ENCODE data around the gene SPP1. TPM values are rescaled to one million over a fixed set of nuclear protein-coding genes. Genes with fewer than 3 reads are reported as not detected.
A peak's percentile ranks its signal among the peaks of the same experiment; 100 is the strongest.

SPP1 gene
- total RNA-seq, 1 experiment from 2014 or later = 88.2 TPM

DNA sequence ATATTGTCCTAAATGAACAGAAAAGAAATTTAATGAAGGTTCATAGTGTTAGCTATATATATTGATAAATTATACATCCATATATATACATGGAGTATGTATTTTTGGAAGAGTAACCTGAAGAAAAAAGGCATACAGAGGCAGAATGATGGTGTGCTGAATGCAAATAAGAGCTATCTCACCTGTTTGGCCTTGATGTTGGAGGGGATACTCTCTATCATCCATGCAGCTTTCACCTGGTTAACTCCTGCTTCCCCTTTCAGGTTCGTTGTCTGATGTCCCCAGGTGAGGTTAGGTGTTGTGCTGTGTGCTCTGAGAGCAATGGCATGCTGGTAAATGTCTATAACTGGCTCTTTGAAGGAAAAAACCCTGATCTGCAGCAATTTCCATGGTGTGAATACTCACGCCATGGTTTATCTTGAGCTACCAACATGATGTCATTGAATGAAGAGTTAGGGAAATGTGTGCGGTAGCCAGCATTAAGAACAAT lies 31.8 kb upstream of the SPP1 start:
- Histone ChIP-seq H3K36me3 (replicated peaks; ENCODE audit: control insufficient read depth, insufficient read depth, low read length) (no peaks in the 10 kb centered on the region), H3K27me3 (ENCODE audit: control insufficient read depth, insufficient read depth, low read length) (no peaks in the 10 kb centered on the region), H3K4me3 (ENCODE audit: insufficient read depth, low read depth, low read length) (no peak overlapping the region)
- DNase-seq = no peak

DNA sequence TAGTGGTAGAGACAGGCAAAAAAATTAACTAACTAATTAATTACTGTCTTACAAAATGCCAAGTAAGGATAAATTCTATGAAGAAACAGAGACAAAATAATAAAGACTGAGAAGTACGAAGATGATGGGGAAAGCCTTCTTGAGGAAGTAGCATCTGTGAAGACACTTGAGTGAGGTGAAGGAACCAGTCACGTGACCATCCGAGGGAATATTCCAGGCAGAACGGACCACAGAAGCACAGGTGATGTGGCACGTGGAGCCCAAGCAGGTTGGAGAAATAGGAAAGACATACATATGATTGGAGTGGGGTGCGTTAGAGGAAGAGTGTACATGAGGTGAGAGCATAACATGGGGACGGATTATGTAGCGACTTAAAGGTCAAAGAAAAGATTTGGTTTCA lies 30.5 kb upstream of the SPP1 start:
- Histone ChIP-seq H3K4me3 (ENCODE audit: insufficient read depth, low read depth, low read length) (no peak overlapping the region), H3K27me3 (ENCODE audit: control insufficient read depth, insufficient read depth, low read length) (no peaks in the 10 kb centered on the region), H3K36me3 (replicated peaks; ENCODE audit: control insufficient read depth, insufficient read depth, low read length) (no peaks in the 10 kb centered on the region)
- no peak for DNase-seq

- H3K36me3 ChIP-seq (replicated peaks; ENCODE audit: control insufficient read depth, insufficient read depth, low read length) = no peaks in the 10 kb centered on the region
Measured at GRCh38 chr4:87946766-87947165, 28.7 kb upstream of the SPP1 start.

GRCh38 chr4:87947381-87948160 lies 27.9 kb upstream of the SPP1 start:
- no peak overlapping the region for H3K4me3 ChIP-seq (ENCODE audit: insufficient read depth, low read depth, low read length)
- H3K27me3 ChIP-seq (ENCODE audit: control insufficient read depth, insufficient read depth, low read length) = no peaks in the 10 kb centered on the region
- no peak for DNase-seq
- no peaks in the 10 kb centered on the region for H3K36me3 ChIP-seq (replicated peaks; ENCODE audit: control insufficient read depth, insufficient read depth, low read length)

More at GRCh38 chr4:87946766-87947165, 28.7 kb upstream of the SPP1 start:
- DNase-seq = no peak
- Histone ChIP-seq H3K4me3 (ENCODE audit: insufficient read depth, low read depth, low read length) (no peak overlapping the region), H3K27me3 (ENCODE audit: control insufficient read depth, insufficient read depth, low read length) (no peaks in the 10 kb centered on the region)

DNA sequence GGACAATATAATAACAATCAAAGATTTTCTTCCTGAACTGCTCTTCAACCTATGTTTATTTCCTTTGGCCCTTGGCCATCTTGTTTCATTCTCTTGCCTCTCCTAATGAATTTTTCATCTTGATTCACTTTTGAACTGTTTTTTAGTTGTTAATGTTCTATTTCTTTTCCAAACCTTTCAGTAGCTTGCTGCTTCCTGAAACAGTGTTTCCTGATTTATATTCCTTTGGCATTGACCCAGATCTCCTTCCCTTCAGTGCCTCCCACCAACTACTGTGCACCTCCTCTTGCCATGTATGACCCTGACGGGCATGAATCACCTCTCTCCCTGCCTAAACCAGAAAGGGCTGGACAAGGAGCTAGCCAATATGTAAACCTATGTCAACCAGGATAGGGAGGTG lies 25.6 kb upstream of the SPP1 start:
- no peak overlapping the region for H3K4me3 ChIP-seq (ENCODE audit: insufficient read depth, low read depth, low read length)
- DNase-seq = no peak
- H3K36me3 ChIP-seq (replicated peaks; ENCODE audit: control insufficient read depth, insufficient read depth, low read length) = no peaks in the 10 kb centered on the region
- no peaks in the 10 kb centered on the region for H3K27me3 ChIP-seq (ENCODE audit: control insufficient read depth, insufficient read depth, low read length)

DNA sequence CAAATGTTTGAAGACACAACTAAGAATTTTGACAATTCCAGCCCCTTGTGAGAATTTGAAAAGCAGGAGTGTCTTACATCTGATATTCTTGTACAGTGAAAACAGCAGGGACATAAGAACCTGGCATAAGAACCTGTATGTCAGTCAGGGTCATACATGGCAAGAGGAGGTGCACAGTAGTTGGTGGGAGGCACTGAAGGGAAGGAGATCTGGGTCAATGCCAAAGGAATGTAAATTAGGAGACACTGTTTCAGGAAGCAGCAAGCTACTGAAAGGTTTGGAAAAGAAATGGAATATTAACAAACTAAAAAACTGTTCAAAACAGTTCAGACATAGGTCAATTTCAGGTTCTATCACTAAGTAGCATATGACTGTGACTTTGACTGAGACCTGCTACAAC lies 25.0 kb upstream of the SPP1 start:
- no peaks in the 10 kb centered on the region for H3K36me3 ChIP-seq (replicated peaks; ENCODE audit: control insufficient read depth, insufficient read depth, low read length)
- H3K27me3 ChIP-seq (ENCODE audit: control insufficient read depth, insufficient read depth, low read length) = no peaks in the 10 kb centered on the region
- no peak overlapping the region for H3K4me3 ChIP-seq (ENCODE audit: insufficient read depth, low read depth, low read length)
- no peak for DNase-seq

GRCh38 chr4:87950936-87951511 lies 24.5 kb upstream of the SPP1 start:
- peak; percentile 24 for DNase-seq
- H3K36me3 ChIP-seq (replicated peaks; ENCODE audit: control insufficient read depth, insufficient read depth, low read length) = no peaks in the 10 kb centered on the region
- no peak overlapping the region for H3K4me3 ChIP-seq (ENCODE audit: insufficient read depth, low read depth, low read length)
- no peaks in the 10 kb centered on the region for H3K27me3 ChIP-seq (ENCODE audit: control insufficient read depth, insufficient read depth, low read length)

GRCh38 chr4:87953826-87954225 lies 21.7 kb upstream of the SPP1 start:
- no peaks in the 10 kb centered on the region for H3K36me3 ChIP-seq (replicated peaks; ENCODE audit: control insufficient read depth, insufficient read depth, low read length)
- H3K27me3 ChIP-seq (ENCODE audit: control insufficient read depth, insufficient read depth, low read length) = no peaks in the 10 kb centered on the region
- DNase-seq = no peak
- H3K4me3 ChIP-seq (ENCODE audit: insufficient read depth, low read depth, low read length) = no peak overlapping the region

GRCh38 chr4:87956501-87956900 lies 19.0 kb upstream of the SPP1 start:
- no peaks in the 10 kb centered on the region for H3K27me3 ChIP-seq (ENCODE audit: control insufficient read depth, insufficient read depth, low read length)
- H3K4me3 ChIP-seq (ENCODE audit: insufficient read depth, low read depth, low read length) = no peak overlapping the region
- H3K36me3 ChIP-seq (replicated peaks; ENCODE audit: control insufficient read depth, insufficient read depth, low read length) = no peaks in the 10 kb centered on the region
- no peak for DNase-seq

DNA sequence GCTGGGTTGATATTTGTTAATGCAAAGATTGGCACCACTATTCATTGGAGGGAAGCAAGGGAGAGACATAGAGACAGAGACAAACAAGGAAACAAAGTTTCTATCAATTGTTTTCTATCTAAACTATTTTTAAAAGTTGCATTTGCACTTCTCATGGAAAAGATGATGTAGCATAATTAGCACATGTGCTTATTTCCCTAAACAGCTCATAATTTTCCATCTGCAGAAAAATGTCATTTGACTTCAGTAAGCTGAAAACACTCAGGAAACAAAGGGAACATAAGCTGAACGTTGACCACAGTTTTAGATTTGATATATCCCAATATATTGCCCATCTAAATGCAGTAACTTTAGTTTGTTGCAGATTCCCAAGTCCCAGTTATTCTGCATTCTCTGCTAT lies 18.5 kb upstream of the SPP1 start:
- H3K27me3 ChIP-seq (ENCODE audit: control insufficient read depth, insufficient read depth, low read length) = no peaks in the 10 kb centered on the region
- DNase-seq = no peak
- no peak overlapping the region for H3K4me3 ChIP-seq (ENCODE audit: insufficient read depth, low read depth, low read length)
- no peaks in the 10 kb centered on the region for H3K36me3 ChIP-seq (replicated peaks; ENCODE audit: control insufficient read depth, insufficient read depth, low read length)

GRCh38 chr4:87961993-87962392 lies 13.5 kb upstream of the SPP1 start:
- no peak for DNase-seq
- Histone ChIP-seq H3K4me3 (ENCODE audit: insufficient read depth, low read depth, low read length) (no peak overlapping the region), H3K27me3 (ENCODE audit: control insufficient read depth, insufficient read depth, low read length) (no peaks in the 10 kb centered on the region), H3K36me3 (replicated peaks; ENCODE audit: control insufficient read depth, insufficient read depth, low read length) (no peaks in the 10 kb centered on the region)

DNA sequence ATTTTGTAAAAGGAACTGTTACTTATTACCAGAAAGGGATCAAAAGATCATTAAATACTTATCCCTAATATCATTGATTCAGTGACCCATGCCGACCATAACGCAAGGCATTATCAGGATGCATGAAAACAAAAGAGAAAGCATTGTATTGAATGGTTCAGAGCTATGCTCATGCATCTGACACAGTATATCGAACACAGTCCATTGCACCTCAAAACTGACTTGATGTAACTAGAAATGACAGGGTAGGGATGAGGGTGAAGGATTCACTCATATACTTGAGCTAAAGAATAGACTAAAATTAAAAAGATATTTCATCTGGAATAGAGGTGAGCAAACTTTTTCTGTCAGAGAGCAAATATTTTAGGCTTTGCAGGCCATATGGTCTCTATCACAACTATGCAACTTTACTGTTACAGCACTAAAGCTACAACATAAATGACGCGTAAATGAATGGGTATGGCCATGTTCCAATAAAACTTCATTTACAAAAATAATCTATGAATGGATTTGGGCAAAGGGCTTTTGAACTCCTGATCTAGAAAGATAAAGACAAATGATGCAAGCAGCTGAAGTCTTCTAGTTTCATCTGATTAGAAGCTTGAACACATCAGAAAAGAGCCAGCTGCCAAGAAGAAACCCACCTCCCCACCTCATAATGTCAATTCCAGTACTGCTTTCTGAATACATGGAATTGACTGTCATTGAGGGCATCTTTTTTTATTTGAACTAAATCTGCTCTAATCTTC lies 12.9 kb upstream of the SPP1 start:
- Histone ChIP-seq H3K4me3 (ENCODE audit: insufficient read depth, low read depth, low read length) (no peak overlapping the region), H3K36me3 (replicated peaks; ENCODE audit: control insufficient read depth, insufficient read depth, low read length) (no peaks in the 10 kb centered on the region), H3K27me3 (ENCODE audit: control insufficient read depth, insufficient read depth, low read length) (no peaks in the 10 kb centered on the region)
- no peak for DNase-seq

DNA sequence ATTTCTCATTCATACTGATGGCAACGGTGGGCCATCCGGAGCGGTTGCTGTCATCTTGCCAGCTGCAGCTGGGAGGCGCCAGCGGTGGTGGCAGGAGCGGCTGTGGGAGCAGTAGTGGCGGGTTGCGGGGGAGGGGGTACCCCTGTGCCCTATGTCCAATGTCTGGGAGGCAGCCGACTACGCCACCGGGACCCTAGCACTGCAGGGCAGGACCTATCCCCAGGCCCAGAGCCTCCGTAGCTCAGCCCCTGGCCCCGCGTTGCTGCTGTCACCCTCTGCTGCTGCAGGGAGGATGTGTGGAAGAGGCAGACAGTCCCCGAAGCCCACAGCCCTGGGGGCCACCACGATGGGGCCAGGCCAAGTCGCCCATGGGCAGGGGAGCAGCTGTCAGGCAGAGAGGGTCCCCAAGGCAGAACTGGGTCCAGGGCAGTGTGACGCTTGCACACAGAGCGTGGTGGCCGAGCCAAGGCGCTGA lies 10.0 kb upstream of the SPP1 start:
- peak; percentile 49 for DNase-seq
- Histone ChIP-seq H3K4me3 (ENCODE audit: insufficient read depth, low read depth, low read length) (no peak overlapping the region), H3K36me3 (replicated peaks; ENCODE audit: control insufficient read depth, insufficient read depth, low read length) (no peaks in the 10 kb centered on the region), H3K27me3 (ENCODE audit: control insufficient read depth, insufficient read depth, low read length) (no peaks in the 10 kb centered on the region)

DNA sequence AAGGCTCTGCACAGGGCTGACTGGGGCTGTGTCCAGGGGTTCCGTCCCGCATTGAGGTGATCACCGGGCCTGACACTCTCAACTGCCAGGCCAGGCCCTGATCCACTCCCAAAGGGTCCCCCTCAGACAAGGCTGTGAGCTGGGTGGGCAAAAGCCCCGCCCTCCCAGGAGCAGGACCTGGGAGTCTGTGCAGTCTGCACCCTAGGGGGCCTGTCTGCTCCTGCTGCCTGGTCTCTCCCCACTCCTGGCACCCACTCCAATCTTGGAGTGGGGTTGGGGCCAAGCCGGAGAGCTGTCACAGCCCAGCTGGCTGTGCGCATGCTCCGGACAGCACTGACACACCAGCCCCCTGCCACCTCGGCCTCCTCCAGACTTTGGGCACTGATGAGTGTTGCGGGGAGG lies 9.4 kb upstream of the SPP1 start:
- no peaks in the 10 kb centered on the region for H3K36me3 ChIP-seq (replicated peaks; ENCODE audit: control insufficient read depth, insufficient read depth, low read length)
- DNase-seq = no peak
- no peaks in the 10 kb centered on the region for H3K27me3 ChIP-seq (ENCODE audit: control insufficient read depth, insufficient read depth, low read length)
- no peak overlapping the region for H3K4me3 ChIP-seq (ENCODE audit: insufficient read depth, low read depth, low read length)

DNA sequence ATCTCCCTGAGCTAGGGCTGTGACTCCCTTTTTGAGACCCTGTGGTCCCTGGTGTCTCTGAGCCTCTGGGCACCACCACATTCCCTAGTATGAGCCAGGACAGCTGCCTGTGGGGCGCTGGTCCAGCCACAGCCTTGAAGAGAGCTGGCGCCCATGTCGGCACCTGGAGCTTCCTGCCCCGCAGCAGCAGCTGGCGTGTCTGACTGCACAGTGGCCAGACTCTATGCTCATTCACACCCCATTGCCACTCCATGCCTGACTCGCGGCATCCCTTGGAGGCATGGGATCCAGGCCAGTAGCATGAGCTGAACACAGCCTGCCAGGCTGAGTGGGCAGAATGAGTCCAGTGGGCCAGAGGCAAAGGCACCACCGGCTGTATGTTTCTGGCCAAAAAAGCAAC lies 8.3 kb upstream of the SPP1 start:
- DNase-seq = no peak
- H3K27me3 ChIP-seq (ENCODE audit: control insufficient read depth, insufficient read depth, low read length) = no peaks in the 10 kb centered on the region
- H3K4me3 ChIP-seq (ENCODE audit: insufficient read depth, low read depth, low read length) = no peak overlapping the region
- no peaks in the 10 kb centered on the region for H3K36me3 ChIP-seq (replicated peaks; ENCODE audit: control insufficient read depth, insufficient read depth, low read length)

All from H7 (cell line).